GM18505 (cell line): Measurements from ENCODE around the gene METTL24.

ENCODE experiments used
- ATAC-seq: cut with Tn5 transposase; IDR thresholded peaks from one replicate; pipeline ENCODE4 v1.9.1; 2021; ENCODE audit not compliant: unreplicated experiment
- POLR2A ChIP-seq: IDR thresholded peaks from 4 replicates; pipeline ENCODE4 v1.6.1; 2011; ENCODE audit warnings: borderline replicate concordance; ENCODE audit not compliant: insufficient read depth, insufficient read length; ENCODE audit errors: extremely low read depth

Gene METTL24

GRCh38 chr6:110226261-110226660 is 131.9 kb downstream of the METTL24 start:
- TF ChIP-seq POLR2A = no peak
- ATAC-seq = no peak

GRCh38 chr6:110221738-110222137 is 136.4 kb downstream of the METTL24 start:
- TF ChIP-seq POLR2A = no peak
- no peak for ATAC-seq

- no peak for TF ChIP-seq POLR2A
- no peak for ATAC-seq
These were observed 140.9 kb downstream of the METTL24 start for GRCh38 chr6:110217266-110217665.

GRCh38 chr6:110216140-110216539 is 142.0 kb downstream of the METTL24 start:
- no peak for ATAC-seq
- TF ChIP-seq POLR2A = no peak

GRCh38 chr6:110214338-110214737 is 143.8 kb downstream of the METTL24 start:
- TF ChIP-seq POLR2A = no peak
- ATAC-seq = no peak

- ATAC-seq = no peak
- no peak for TF ChIP-seq POLR2A
These were observed 146.4 kb downstream of the METTL24 start for GRCh38 chr6:110211753-110212152.

- TF ChIP-seq POLR2A = no peak
These were observed 150.5 kb downstream of the METTL24 start for GRCh38 chr6:110207652-110208051.

GRCh38 chr6:110201151-110201884 is 156.8 kb downstream of the METTL24 start:
- ATAC-seq = no peak

More at GRCh38 chr6:110207652-110208051, 150.5 kb downstream of the METTL24 start:
- ATAC-seq = no peak

GRCh38 chr6:110198561-110198960 is 159.6 kb downstream of the METTL24 start:
- TF ChIP-seq POLR2A = no peak
- no peak for ATAC-seq

More at GRCh38 chr6:110201151-110201884, 156.8 kb downstream of the METTL24 start:
- no peak for TF ChIP-seq POLR2A

- no peak for ATAC-seq
- no peak for TF ChIP-seq POLR2A
These were observed 161.3 kb downstream of the METTL24 start for GRCh38 chr6:110196874-110197273.

- no peak for TF ChIP-seq POLR2A
- no peak for ATAC-seq
These were observed 162.5 kb downstream of the METTL24 start for GRCh38 chr6:110195639-110196038.
